Retinal pigment epithelial cell (primary cell): ENCODE data around the gene TCF7.

Source experiments
- DNase-seq: peaks from one replicate; pipeline ENCODE4 v3.0.0-alpha.2; 2010; ENCODE audit warnings: low read depth
- H3K4me3 ChIP-seq: 2 replicates; pipeline ENCODE4 v1.5.1; 2011; ENCODE audit warnings: mild to moderate bottlenecking, low read length, control low read depth, moderate library complexity
- TF ChIP-seq, protein P1 (sequence below): conservative IDR thresholded peaks from 2 replicates; pipeline ENCODE4 v1.5.1; 2011; ENCODE audit warnings: low read depth, low read length, control low read depth, inconsistent platforms

TCF7 gene

DNA sequence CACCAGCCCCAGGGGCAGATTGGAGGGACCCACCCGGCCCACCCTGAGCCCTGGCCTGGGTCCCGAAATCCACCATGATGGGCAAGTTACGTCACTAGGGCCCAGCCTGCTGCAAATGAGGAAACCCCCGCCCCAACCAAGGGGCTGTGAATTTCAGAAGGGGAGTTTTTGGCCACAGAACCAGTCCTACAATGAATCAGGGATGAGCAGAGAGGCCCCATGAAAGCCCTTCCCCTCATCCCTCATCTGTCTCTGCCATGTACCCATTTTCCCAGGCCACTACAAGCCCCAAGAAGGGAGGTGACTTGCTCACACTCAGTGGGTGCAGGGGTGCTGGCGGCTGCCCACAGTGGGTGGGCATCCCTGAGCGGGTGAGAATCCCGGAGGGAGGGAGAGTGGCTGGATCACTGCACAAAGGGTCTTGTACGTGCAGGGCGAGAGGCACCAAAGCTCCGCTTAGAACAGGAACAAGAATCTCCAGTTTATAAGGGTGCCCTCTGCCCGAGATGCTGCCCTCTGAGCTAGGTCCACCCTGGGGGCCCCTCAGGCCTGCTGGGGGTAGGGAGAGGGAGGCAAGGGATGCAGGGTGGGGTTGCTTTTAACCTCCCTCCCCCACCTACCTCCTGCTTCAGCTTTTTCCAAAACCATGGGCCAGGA is 10.4 kb upstream of the TCF7 start:
- no peak for DNase-seq
- TF ChIP-seq, protein P1, sequence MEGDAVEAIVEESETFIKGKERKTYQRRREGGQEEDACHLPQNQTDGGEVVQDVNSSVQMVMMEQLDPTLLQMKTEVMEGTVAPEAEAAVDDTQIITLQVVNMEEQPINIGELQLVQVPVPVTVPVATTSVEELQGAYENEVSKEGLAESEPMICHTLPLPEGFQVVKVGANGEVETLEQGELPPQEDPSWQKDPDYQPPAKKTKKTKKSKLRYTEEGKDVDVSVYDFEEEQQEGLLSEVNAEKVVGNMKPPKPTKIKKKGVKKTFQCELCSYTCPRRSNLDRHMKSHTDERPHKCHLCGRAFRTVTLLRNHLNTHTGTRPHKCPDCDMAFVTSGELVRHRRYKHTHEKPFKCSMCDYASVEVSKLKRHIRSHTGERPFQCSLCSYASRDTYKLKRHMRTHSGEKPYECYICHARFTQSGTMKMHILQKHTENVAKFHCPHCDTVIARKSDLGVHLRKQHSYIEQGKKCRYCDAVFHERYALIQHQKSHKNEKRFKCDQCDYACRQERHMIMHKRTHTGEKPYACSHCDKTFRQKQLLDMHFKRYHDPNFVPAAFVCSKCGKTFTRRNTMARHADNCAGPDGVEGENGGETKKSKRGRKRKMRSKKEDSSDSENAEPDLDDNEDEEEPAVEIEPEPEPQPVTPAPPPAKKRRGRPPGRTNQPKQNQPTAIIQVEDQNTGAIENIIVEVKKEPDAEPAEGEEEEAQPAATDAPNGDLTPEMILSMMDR: no peak
- no peak overlapping the region for H3K4me3 ChIP-seq

DNA sequence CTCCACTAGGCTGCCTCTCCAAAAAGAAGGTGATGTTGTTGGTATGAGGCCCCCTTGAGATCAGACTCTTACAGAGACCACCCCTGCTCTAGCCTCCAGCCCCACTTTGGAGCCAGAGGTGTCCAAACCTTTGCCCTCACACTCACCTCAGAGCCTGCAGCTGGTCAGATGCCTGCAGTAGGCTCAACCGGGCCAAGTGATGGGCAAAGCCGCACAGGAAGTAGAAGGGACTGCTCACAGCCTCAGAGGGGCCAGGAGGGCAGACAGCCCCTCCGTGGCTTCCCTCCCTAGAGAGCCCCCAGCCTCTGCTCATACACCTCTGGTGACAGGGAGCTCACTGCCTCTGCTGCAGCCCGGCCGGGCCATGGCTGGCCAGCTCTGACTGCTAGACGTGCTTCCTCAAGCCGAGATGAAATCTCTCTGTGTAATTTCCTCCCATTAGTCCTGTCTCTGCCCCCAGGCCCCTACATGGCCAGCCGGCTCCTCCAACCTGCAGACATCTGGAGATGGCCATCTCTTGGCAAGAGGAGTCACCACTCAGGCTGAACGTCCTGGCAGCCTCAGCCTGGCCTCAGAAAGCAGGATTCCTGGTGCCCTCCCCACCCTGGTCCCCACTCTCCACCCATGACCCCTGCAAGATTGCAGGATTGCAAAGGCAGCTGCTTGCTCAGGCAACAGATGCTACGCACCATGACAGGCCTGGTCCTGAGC is 7.3 kb upstream of the TCF7 start:
- no peak overlapping the region for H3K4me3 ChIP-seq
- DNase-seq: no peak
- TF ChIP-seq, protein P1: no peak

DNA sequence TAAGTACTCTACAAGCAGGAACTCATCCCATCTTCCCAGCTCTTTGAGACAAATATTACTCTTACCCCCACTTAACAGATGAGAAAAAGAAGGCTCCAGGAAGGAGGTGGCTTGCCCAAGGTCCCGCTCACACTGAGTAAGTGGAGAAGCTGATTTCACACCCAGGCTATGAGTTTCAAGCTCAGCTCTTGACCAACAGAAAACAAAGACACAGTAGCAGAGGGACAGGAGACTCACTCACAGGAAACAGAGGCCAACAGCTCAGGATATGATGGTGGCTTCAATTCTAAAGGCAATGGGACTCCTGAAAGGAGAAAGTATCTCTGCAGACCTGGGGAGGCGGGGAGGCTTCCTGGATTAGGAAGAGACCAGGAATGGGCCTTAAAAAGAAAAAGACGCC is 6.7 kb upstream of the TCF7 start:
- no peak overlapping the region for H3K4me3 ChIP-seq
- no peak for DNase-seq
- TF ChIP-seq, protein P1: no peak

DNA sequence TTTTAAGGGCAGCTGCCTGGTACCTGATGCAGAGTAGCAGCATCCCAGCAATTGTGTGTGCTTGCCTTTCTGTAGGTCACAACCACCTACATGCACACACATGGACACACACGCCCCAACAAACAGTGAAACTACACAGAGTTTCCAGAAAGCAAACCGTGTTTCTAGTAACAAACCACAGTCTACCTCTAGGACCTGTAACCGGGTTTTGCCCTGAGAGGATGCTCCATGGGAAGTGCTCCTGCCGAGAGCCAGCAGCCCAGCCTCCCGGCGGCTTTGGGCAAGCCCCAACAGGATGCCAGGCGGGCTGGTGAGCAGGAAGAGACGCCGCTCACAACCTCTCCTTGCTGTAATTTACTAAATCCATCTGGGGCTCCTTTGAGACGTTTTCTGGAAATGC is 4.1 kb upstream of the TCF7 start:
- DNase-seq: no peak
- H3K4me3 ChIP-seq: no peak overlapping the region
- TF ChIP-seq, protein P1: no peak

DNA sequence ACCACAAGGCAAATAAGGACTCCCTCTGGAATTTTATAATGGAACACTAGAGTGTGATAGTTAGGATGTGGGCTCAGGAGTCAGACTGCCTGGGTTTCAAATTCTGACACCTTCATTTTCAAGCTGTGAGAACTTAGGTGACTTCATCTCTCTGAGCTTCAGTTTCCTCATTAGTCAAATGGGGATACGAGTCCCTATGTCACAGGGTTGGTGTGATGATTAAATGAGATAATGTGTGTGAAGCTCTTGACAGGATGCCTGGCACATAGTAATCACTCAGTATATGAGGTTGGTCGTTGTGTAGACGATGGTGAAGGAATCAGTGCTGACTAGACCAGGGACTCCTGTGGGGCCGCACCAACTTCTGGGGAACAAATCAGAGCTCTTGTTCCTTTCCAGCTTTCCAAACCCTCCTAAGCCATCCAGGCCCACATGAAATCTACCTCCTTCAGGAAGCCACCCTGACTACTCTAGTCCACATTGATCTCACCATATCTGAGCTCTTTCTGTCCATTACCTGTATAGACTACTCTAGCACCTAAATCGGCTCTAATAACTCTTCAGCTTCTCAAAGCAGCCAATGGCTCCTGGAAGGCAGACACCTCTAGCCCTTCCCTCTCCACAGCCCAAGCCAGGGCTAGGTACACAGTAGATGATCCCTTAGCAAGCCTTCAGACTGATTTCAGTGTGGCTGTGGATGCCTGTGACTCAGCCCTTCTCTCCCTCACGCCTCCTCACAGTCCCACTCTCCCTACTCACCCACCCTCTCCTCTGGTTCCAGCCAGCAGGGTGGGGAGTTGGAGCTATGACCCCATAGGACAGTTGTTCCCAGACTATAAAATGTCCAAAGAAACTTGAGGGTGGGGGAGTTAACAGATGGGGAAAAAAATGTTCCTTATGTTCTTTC is 2.5 kb upstream of the TCF7 start:
- H3K4me3 ChIP-seq: no peak overlapping the region
- no peak for DNase-seq
- TF ChIP-seq, protein P1: no peak

DNA sequence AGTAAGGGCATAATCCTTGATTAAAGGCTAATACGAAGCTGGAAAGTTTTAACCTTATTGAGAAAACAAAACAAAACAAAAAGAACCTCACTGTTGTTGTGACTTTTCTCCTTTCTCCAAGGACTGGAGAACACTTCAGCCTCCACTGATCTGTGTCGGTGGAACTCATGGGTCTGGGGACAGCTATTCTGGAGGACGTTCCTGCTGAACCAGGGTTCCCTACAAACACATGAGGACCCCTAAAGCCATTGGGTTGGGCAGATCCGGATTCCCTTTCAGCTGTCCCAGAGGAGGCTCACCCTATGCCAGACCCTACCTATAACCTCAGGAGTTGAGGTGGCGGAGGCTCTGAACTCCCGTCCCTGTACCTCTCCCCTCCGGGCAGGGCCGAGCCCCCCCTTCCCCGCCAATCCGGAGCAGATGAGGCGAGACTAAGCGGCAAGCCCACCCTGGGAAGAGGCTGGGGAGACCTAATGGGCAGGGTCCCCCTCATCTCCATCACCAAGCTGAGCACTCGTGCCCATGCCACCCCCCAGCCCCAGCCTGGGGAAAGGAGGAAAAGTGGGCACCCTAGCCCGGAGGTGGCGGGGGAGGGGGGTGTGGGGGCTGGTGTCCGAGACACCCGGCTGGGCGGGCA is 1.6 kb upstream of the TCF7 start:
- no peak overlapping the region for H3K4me3 ChIP-seq
- no peak for DNase-seq
- TF ChIP-seq, protein P1: no peak
